ENCODE results near the gene BICD2.

Gene BICD2

DNA sequence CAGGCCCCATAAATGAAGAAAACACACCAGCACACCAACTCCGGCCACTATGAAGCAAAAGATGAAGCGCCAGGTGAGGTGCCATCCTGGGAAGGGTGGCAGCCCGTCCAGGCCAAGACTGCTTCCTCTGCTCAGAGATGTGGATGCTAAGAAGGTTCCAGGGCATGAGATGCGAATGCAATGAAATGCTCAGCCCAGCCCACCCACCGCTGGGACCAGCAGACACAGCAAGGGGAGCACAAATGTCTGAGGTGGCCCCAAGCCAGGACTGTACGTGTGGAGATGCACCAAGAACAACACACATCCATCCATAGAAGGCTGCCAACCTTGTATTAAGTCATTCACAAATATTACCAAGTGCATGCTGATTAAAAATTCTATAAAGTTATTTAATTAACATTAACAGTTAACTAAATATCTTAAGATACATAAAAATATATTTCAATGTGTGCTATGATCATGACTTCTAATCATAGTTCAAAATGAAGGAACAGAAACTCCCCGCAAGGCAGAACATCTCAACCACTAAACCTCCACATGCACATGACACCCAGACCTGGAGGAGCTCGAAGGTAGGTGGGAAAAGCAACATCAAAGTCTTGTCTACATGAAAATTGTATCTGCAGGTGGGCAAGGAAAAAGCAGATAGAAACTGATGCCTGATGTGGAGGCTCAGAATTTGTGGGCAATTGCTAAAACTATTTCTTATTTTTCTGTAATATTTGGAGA is 43.7 kb downstream of the BICD2 start:
- Mint-ChIP-seq H3K4me3 (no peak overlapping the region), H3K27me3 (no peaks in the 10 kb centered on the region), H3K36me3 (ENCODE audit: low read depth) (peaks cover 16% of the 10 kb centered on the region), H3K27ac (no peak overlapping the region), H3K4me1 (peaks cover 9% of the 10 kb centered on the region), H3K9me3 (no peaks in the 10 kb centered on the region)
- ATAC-seq (no peak), DNase-seq (no peak)

DNA sequence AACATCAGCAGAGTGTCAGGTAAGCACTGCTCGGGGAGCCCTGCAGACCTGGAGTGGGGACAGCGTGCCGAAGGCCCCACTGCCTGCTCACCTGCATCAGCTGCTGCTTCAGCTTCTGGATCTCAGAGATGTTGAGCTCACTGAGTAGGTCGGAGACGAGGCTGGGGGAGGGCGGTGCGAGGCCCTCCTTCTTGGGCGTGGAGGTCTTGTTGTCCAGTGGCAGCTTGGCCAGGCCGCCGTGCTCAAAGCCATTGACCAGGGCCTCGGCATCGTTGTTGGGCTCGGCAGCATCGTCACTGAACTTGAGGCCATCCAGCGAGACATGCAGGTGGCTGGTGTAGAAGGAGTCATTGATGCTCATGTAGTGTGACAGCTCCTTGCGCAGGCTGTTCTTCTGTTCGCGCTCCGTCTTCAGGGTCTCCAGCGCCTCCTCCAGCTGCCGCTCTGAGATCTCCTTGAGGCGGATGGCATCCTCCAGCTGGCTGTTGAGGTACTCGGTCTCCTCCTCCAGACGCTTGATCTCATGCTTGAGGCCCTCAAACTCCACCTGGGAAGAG is 44.3 kb downstream of the BICD2 start:
- Mint-ChIP-seq H3K4me3 (no peak overlapping the region), H3K27me3 (no peaks in the 10 kb centered on the region), H3K36me3 (ENCODE audit: low read depth) (peaks cover 16% of the 10 kb centered on the region), H3K4me1 (peaks cover 9% of the 10 kb centered on the region), H3K27ac (no peak overlapping the region), H3K9me3 (no peaks in the 10 kb centered on the region)
- ATAC-seq (no peak), DNase-seq (no peak)

- ATAC-seq: no peak
- Mint-ChIP-seq H3K36me3 (ENCODE audit: low read depth) (peaks cover 19% of the 10 kb centered on the region), H3K4me1 (peaks cover 7% of the 10 kb centered on the region), H3K27me3 (no peaks in the 10 kb centered on the region), H3K27ac (no peak overlapping the region), H3K4me3 (no peak overlapping the region), H3K9me3 (no peaks in the 10 kb centered on the region)
- DNase-seq: no peak
Measured at GRCh38 chr9:92719028-92719647, 45.5 kb downstream of the BICD2 start.

DNA sequence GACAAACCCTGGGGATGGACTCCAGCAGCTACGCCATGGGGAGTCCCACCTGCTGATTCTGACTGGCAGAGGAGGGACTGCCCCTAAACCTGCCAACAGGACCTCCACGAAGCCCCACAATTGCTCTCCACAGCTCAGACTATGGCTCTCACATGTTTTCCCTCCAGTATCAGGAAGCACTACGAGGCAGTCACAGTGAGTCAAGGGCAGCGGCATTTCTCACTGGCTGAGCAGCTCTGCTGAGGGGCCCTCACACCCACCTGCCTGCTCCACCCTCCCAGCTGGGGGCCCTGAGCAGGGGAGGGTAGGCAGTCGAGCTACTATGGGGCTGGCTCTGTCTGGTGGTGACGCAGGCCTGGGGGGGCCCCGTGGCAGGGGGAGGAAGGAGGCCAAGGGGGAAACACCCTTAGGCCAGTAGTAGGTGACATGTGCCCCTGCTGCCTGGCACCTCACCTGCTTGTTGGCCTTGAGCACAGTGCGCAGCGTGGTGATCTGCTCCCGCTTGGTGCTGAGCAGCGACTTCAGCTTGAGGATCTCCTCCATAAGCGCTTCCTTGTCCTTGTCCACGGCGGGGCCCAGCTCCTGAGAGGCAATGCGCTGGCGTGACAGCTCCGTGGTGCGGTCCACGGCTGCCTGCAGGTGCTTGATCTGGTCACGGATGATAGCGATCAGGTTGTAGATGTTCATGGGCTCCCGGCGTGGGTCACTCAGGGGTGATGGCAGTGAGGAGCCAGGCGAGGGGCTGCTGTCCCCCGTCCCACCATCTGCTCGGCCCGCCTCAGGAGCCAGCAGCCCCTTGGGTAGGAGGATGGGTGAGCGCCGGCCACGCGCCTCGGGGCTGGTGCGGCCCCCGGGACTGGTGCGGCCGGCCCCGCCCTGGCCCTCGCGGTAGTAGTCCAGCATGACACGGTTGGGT is 46.3 kb downstream of the BICD2 start:
- Mint-ChIP-seq H3K36me3 (ENCODE audit: low read depth) (peaks cover 24% of the 10 kb centered on the region), H3K27me3 (no peaks in the 10 kb centered on the region), H3K4me3 (no peak overlapping the region), H3K27ac (no peak overlapping the region), H3K4me1 (peaks cover 10% of the 10 kb centered on the region), H3K9me3 (no peaks in the 10 kb centered on the region)
- DNase-seq: no peak
- ATAC-seq: peak; percentile 58

DNA sequence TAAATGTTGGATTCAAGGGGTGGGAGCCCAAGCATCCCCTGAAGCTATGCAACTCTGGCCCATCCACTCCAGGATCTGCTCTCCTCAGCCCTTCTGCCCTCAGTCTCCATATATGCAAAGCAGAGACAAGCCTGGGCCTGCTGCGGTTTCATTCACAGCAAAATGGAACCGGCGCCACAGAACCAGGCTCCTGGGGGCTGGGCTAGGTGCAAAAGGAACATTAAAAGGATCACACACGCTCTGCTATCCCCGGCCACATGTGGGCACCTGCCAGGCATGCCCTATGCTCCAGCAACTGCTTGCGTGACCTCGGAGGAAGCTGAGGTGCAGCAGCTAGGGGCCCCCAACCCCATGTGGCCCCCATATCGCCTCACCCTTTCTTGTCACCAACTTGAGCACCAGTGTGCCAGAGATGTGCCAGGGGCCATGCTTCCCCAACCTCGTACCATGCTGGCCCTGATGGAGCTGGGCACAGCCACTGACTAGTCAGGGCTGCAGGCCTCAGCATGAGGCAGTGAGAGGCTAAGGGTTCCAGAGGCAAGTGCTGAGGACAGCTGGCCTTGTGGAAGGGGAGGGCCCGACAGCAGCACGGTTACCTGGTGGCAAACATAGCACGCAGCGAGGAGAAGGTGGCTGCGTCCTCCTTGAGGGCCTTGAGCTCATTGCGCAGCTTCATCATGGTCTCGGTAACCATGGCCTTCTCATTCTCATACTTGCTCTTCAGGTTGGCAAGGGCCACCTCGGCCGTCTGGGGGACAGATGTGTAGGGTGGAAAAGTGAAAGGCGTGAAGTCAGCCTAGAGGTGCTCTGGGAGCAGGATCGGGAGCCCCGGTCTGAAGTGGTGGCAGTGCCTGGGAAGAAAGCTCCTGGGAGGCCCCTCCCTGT is 47.2 kb downstream of the BICD2 start:
- H3K4me1 Mint-ChIP-seq: peaks cover 18% of the 10 kb centered on the region
- no peak overlapping the region for H3K27ac Mint-ChIP-seq
- ATAC-seq (no peak), DNase-seq (no peak)
- no peaks in the 10 kb centered on the region for H3K9me3 Mint-ChIP-seq
- no peak overlapping the region for H3K4me3 Mint-ChIP-seq
- peaks cover 28% of the 10 kb centered on the region for H3K36me3 Mint-ChIP-seq (ENCODE audit: low read depth)
- H3K27me3 Mint-ChIP-seq: no peaks in the 10 kb centered on the region

GRCh38 chr9:92716557-92716956 is 48.1 kb downstream of the BICD2 start:
- Mint-ChIP-seq H3K27me3 (no peaks in the 10 kb centered on the region), H3K27ac (no peak overlapping the region), H3K9me3 (no peaks in the 10 kb centered on the region), H3K4me3 (no peak overlapping the region), H3K36me3 (ENCODE audit: low read depth) (peaks cover 31% of the 10 kb centered on the region), H3K4me1 (peaks cover 22% of the 10 kb centered on the region)
- DNase-seq (peak; percentile 89), ATAC-seq (peak; percentile 68)

- Mint-ChIP-seq H3K27ac (no peak overlapping the region), H3K9me3 (no peaks in the 10 kb centered on the region), H3K4me3 (no peak overlapping the region), H3K36me3 (ENCODE audit: low read depth) (peaks cover 34% of the 10 kb centered on the region), H3K4me1 (peaks cover 22% of the 10 kb centered on the region), H3K27me3 (no peaks in the 10 kb centered on the region)
- ATAC-seq: no peak
- no peak for DNase-seq
Measured at GRCh38 chr9:92715488-92716231, 49.0 kb downstream of the BICD2 start.

DNA sequence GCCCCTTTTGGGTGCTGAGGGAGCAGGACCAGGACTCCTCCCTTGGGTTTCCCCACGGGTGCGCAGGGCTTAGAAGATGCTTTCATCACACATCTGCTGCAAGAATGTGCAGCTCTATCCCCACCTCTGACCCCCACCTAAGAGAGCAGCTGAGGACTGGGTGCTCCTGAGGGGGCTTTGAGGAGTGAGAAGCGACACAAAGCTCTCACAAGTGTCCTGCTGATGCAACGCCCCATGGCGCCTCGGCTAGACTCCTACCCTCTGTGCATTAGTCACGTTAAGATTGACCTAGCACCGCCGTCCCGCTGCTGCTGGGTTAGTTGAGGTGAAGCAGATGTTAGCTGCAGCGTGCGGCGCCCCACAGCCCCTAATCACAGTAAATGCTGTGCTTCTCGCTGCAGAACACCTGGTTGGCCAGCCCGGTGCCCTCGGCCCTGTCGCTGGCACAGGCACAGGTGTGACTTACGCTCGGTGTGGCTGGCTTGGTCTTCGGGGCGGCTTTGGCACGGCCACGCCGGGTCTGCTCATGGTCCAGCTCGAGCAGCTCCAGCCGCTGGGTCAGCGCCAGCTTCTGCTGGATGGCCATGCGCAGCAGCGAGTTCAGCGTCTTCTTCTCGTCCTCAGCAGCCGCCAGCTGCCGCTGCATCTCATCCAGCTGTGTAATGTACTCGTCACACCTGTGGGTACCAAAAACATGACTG is 49.7 kb downstream of the BICD2 start:
- Mint-ChIP-seq H3K9me3 (no peaks in the 10 kb centered on the region), H3K27ac (no peak overlapping the region), H3K4me1 (peaks cover 22% of the 10 kb centered on the region), H3K27me3 (no peaks in the 10 kb centered on the region), H3K4me3 (no peak overlapping the region), H3K36me3 (ENCODE audit: low read depth) (peaks cover 29% of the 10 kb centered on the region)
- no peak for ATAC-seq
- no peak for DNase-seq

GRCh38 chr9:92714016-92714415 is 50.6 kb downstream of the BICD2 start:
- H3K4me3 Mint-ChIP-seq: no peak overlapping the region
- peaks cover 22% of the 10 kb centered on the region for H3K4me1 Mint-ChIP-seq
- H3K27ac Mint-ChIP-seq: no peak overlapping the region
- H3K36me3 Mint-ChIP-seq (ENCODE audit: low read depth): peaks cover 26% of the 10 kb centered on the region
- no peaks in the 10 kb centered on the region for H3K27me3 Mint-ChIP-seq
- ATAC-seq (no peak), DNase-seq (no peak)
- H3K9me3 Mint-ChIP-seq: no peaks in the 10 kb centered on the region

- Mint-ChIP-seq H3K9me3 (no peaks in the 10 kb centered on the region), H3K36me3 (ENCODE audit: low read depth) (peaks cover 26% of the 10 kb centered on the region), H3K4me3 (no peak overlapping the region), H3K27ac (no peak overlapping the region), H3K27me3 (no peaks in the 10 kb centered on the region), H3K4me1 (peaks cover 22% of the 10 kb centered on the region)
- ATAC-seq: no peak
- no peak for DNase-seq
Measured at GRCh38 chr9:92713528-92713927, 51.1 kb downstream of the BICD2 start.

GRCh38 chr9:92712767-92713166 is 51.9 kb downstream of the BICD2 start:
- no peak for DNase-seq
- Mint-ChIP-seq H3K9me3 (no peaks in the 10 kb centered on the region), H3K4me3 (no peak overlapping the region), H3K4me1 (peaks cover 22% of the 10 kb centered on the region), H3K27ac (peak overlapping the region; percentile 34), H3K36me3 (ENCODE audit: low read depth) (peaks cover 26% of the 10 kb centered on the region), H3K27me3 (no peaks in the 10 kb centered on the region)
- no peak for ATAC-seq

- Mint-ChIP-seq H3K4me3 (peak overlapping the region; percentile 49), H3K9me3 (no peaks in the 10 kb centered on the region), H3K27ac (peak overlapping the region; percentile 77), H3K36me3 (ENCODE audit: low read depth) (peaks cover 26% of the 10 kb centered on the region), H3K4me1 (peaks cover 22% of the 10 kb centered on the region), H3K27me3 (no peaks in the 10 kb centered on the region)
- DNase-seq (no peak), ATAC-seq (no peak)
Measured at GRCh38 chr9:92711844-92712243, 52.8 kb downstream of the BICD2 start.

- ATAC-seq (no peak), DNase-seq (no peak)
- H3K27me3 Mint-ChIP-seq: no peaks in the 10 kb centered on the region
- H3K9me3 Mint-ChIP-seq: no peaks in the 10 kb centered on the region
- H3K36me3 Mint-ChIP-seq (ENCODE audit: low read depth): peaks cover 21% of the 10 kb centered on the region
- peaks cover 27% of the 10 kb centered on the region for H3K4me1 Mint-ChIP-seq
- no peak overlapping the region for H3K4me3 Mint-ChIP-seq
- no peak overlapping the region for H3K27ac Mint-ChIP-seq
Measured at GRCh38 chr9:92711146-92711545, 53.5 kb downstream of the BICD2 start.
